ENCODE measurements around the gene TANGO2. TPM values are rescaled to one million over a fixed set of nuclear protein-coding genes. Genes with fewer than 3 reads are reported as not detected.
A peak's percentile ranks its signal among the peaks of the same experiment; 100 is the strongest.

TANGO2 gene
- total RNA-seq, 1 donor from 2014 or later = 44.2 TPM

DNA sequence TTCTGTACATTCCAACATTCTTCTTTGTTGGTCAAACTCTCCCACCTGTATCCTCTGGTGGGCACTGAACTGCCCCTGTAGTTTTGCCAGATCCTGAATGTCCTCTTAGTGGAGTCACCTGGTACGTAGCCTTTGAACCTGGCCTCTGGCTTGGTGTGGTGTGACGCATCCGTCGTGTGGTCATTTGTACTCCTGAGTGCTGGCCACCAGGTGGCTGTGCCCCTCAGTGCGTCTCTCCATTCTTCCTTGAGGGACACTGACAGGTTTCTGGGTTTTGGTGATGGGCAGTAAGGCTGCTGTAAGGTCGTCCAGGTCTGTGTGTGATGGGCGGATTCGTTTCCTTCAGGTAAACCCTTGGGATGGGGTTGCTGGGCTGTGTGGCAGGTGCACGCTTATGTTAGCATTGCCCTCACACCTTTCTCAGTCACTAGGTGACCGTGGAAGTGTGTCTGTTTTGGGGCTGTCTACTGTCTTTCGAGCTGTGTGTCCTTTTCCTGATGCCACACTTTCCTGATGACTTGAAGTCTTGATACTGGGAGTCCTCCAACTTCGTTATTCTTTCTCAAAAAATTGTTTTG, 81.4 kb downstream of the TANGO2 start:
- DNase-seq (ENCODE audit: low read depth) (no peak), FAIRE-seq (peak; percentile 43)
- TF ChIP-seq, protein P1, sequence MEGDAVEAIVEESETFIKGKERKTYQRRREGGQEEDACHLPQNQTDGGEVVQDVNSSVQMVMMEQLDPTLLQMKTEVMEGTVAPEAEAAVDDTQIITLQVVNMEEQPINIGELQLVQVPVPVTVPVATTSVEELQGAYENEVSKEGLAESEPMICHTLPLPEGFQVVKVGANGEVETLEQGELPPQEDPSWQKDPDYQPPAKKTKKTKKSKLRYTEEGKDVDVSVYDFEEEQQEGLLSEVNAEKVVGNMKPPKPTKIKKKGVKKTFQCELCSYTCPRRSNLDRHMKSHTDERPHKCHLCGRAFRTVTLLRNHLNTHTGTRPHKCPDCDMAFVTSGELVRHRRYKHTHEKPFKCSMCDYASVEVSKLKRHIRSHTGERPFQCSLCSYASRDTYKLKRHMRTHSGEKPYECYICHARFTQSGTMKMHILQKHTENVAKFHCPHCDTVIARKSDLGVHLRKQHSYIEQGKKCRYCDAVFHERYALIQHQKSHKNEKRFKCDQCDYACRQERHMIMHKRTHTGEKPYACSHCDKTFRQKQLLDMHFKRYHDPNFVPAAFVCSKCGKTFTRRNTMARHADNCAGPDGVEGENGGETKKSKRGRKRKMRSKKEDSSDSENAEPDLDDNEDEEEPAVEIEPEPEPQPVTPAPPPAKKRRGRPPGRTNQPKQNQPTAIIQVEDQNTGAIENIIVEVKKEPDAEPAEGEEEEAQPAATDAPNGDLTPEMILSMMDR (IDR thresholded peaks at IDR 0.05; ENCODE audit: insufficient read depth, low read length, severe bottlenecking) = no peak
- Histone ChIP-seq H3K36me3 (ENCODE audit: control insufficient read depth, insufficient read depth, low read length) (peaks cover 41% of the 10 kb centered on the region), H3K27me3 (ENCODE audit: control insufficient read depth, insufficient read depth, low read length) (no peaks in the 10 kb centered on the region), H3K4me3 (ENCODE audit: low read depth, low read length) (no peak overlapping the region)

DNA sequence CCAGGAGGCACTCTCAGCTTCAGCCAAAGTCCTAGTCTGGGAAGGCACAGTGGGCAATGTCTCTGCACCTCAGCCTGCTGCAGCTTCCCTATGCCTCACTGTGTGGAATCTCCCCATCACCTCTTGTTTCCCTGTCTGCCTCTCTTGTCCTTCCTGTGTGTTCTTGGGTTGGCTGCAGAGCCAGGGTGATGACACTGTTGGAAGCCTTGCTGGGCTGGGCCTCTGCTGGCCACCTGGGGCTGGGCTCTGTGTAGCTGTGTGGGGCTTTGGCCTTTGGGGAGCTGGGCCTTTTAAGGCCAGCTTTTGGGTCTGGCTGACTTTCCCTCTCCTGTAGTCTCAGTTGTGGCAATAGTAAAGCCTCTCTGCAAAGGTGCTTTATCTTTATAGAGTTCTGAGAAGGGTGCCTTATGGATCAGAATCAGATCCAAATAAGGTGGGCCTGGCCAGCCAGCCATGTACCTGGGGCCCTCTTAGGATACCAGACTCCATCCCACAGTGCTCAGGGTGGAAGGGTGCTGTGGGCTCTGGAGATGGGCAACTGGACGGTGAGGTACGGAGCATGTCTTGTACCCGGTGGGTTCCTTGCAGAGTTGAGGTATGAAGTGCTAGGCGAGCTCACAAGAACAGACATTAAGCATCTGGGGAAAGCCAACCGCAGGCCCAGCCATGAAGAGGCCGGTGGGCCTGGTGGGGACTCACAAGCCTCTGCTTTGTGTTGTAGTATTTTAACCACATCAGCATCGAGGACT, 84.7 kb downstream of the TANGO2 start:
- Histone ChIP-seq H3K4me3 (ENCODE audit: low read depth, low read length) (no peak overlapping the region), H3K27me3 (ENCODE audit: control insufficient read depth, insufficient read depth, low read length) (no peaks in the 10 kb centered on the region), H3K36me3 (ENCODE audit: control insufficient read depth, insufficient read depth, low read length) (peaks cover 50% of the 10 kb centered on the region)
- TF ChIP-seq, protein P1 (IDR thresholded peaks at IDR 0.05; ENCODE audit: insufficient read depth, low read length, severe bottlenecking) = no peak
- DNase-seq (ENCODE audit: low read depth) (no peak), FAIRE-seq (no peak)

DNA sequence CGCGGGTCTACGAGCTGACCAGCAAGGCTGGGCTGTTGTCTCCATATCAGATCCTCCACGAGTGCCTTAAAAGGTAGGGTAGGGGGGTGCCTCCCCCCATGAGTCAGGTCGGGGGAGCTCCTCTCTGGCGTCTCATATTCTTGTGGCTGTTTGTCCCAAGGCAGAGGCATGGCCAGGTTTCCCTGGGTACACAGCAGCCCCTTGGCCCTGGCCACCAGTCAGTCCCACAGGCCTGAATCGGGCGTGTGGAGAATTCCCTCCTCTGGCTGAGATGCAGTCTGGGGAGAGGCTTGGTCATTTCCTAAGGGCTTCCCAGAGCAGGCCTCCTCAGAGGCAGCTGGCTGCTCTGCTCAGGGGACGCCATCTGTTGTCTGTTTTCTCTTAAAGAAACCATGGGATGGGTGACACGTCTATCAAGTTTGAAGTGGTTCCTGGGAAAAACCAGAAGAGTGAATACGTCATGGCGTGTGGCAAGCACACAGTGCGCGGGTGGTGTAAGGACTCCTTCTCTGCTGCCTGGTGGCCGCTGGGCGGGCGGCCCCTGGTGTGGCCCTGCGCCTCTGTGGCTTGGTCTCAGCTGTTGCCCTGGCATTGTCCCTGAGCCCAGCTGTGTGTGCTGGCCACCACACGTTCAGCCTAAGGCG, 85.4 kb downstream of the TANGO2 start:
- Histone ChIP-seq H3K36me3 (ENCODE audit: control insufficient read depth, insufficient read depth, low read length) (peaks cover 50% of the 10 kb centered on the region), H3K27me3 (ENCODE audit: control insufficient read depth, insufficient read depth, low read length) (no peaks in the 10 kb centered on the region), H3K4me3 (ENCODE audit: low read depth, low read length) (no peak overlapping the region)
- TF ChIP-seq, protein P1 (IDR thresholded peaks at IDR 0.05; ENCODE audit: insufficient read depth, low read length, severe bottlenecking) = no peak
- DNase-seq (ENCODE audit: low read depth) = no peak
- no peak for FAIRE-seq

DNA sequence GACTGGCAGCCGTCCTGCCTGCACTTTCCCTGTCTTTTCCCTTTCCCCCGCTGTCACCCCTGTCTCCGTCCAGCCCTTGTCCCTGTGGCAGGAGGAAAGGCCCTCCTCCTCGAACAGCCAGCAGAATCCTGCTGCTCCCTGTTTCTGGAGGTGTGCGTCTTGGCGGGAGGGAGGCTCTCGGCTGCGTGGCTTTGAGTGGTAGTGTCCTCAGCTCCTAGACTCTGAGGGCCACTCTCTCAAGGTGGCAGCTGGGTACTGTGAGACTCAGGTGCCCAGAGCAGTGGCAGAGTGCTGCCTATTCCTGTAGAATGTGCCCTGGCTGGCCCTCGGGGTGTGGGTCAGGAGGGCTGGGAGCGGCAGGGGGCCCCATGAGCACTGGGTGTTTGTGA, 85.9 kb downstream of the TANGO2 start:
- TF ChIP-seq, protein P1 (IDR thresholded peaks at IDR 0.05; ENCODE audit: insufficient read depth, low read length, severe bottlenecking) = no peak
- no peak for DNase-seq (ENCODE audit: low read depth)
- FAIRE-seq = no peak
- Histone ChIP-seq H3K4me3 (ENCODE audit: low read depth, low read length) (no peak overlapping the region), H3K36me3 (ENCODE audit: control insufficient read depth, insufficient read depth, low read length) (peaks cover 50% of the 10 kb centered on the region), H3K27me3 (ENCODE audit: control insufficient read depth, insufficient read depth, low read length) (no peaks in the 10 kb centered on the region)

DNA sequence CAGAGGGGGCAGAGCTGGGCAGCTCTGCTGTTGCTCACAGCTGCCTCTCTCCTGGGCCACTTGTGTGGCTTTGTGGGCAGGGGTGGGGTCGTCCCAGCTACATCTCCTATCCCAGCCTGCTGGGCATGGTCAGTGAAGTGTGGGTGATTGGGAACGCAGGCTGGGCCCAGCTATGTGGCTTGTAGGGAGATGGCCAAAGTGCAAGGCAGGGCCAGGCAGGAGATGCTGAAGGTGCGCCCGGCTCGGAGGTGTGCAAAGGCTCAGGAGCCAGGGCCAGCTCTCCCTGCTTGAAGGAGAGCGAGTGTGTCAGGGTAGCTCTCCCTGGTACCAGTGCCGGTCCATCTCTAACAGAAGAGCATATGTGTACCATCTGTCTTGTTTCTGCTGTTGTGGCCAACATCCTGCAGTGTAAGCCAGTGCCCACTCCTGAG, 86.6 kb downstream of the TANGO2 start:
- H3K27me3 ChIP-seq (ENCODE audit: control insufficient read depth, insufficient read depth, low read length) = no peaks in the 10 kb centered on the region
- FAIRE-seq (no peak), DNase-seq (ENCODE audit: low read depth) (no peak)
- H3K4me3 ChIP-seq (ENCODE audit: low read depth, low read length) = no peak overlapping the region
- H3K36me3 ChIP-seq (ENCODE audit: control insufficient read depth, insufficient read depth, low read length) = peaks cover 47% of the 10 kb centered on the region
- TF ChIP-seq, protein P1 (IDR thresholded peaks at IDR 0.05; ENCODE audit: insufficient read depth, low read length, severe bottlenecking) = no peak
